ENCODE measurements around the gene TBX15. TPM values are rescaled to one million over a fixed set of nuclear protein-coding genes. Genes with fewer than 3 reads are reported as not detected.

TBX15 gene
- total RNA-seq, 4 donors from 2014 or later = 0.21 to 0.62 TPM; not detected in 2

DNA sequence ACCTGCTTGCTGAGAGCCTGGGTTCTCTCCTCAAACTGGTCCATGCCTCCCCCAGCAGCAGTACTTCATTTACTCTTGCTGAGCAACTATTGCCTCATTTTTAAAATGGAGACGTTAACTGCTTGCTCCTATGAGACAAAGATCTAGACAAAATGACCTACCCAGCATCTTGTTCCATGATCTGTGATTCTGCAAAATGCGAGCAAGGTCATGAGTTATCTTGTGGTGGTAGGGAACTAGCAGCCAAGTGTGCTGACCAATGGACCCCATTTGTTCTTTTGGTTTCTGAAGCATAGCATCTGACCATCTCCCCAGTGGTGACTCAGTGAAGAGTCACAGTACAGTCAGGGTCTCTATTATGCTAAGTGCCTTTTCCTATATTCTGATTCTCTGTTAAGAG lies 40.4 kb downstream of the TBX15 start:
- Histone ChIP-seq H3K4me3 (no peak overlapping the region), H3K9me3 (no peaks in the 10 kb centered on the region), H3K36me3 (no peaks in the 10 kb centered on the region), H3K27ac (no peak overlapping the region), H3K27me3 (no peaks in the 10 kb centered on the region), H3K4me1 (no peaks in the 10 kb centered on the region)
- DNase-seq = no peak
- intact Hi-C loops (cut with DNase I; ENCODE audit: low total_unique reads) = no loop called here
- TF ChIP-seq, protein P1, sequence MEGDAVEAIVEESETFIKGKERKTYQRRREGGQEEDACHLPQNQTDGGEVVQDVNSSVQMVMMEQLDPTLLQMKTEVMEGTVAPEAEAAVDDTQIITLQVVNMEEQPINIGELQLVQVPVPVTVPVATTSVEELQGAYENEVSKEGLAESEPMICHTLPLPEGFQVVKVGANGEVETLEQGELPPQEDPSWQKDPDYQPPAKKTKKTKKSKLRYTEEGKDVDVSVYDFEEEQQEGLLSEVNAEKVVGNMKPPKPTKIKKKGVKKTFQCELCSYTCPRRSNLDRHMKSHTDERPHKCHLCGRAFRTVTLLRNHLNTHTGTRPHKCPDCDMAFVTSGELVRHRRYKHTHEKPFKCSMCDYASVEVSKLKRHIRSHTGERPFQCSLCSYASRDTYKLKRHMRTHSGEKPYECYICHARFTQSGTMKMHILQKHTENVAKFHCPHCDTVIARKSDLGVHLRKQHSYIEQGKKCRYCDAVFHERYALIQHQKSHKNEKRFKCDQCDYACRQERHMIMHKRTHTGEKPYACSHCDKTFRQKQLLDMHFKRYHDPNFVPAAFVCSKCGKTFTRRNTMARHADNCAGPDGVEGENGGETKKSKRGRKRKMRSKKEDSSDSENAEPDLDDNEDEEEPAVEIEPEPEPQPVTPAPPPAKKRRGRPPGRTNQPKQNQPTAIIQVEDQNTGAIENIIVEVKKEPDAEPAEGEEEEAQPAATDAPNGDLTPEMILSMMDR (IDR thresholded peaks at IDR 0.05) = no peak
- TF ChIP-seq POLR2A (IDR thresholded peaks at IDR 0.05) = no peak

DNA sequence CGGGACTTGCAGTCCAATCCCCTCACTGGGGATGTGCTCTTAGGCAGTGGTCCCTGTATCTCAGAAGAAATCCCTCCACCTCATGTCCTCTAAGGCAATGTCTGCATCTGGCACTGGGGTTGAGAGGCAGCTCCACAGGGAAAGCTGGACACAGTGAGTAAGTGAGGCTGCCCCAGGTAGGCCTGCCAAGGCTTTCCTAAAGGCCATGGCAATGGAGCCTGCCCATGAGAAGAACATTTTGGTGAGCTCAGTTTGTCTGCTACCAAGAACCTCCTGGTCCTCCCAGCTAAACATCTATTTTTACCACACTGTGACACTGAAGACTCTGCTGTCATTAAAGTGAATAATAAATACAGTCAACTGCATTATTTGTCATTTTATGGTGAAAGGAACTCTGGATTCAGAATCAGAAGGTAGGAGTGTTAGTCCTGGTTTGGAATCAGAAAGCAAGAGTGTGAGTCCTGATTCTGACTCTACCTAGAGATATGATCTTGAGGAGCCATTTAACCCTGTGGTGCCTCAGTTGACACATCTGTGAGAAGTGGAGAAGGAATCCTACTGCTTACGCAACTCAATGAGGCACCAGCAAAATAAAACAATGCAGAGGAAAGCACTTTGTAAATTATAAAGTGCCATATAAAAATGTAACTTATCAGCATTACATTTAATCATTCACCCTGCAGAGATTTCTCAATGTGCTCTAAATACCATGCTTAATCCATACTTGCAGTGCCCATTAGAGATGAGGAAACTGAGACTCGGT lies 41.0 kb downstream of the TBX15 start:
- Histone ChIP-seq H3K4me1 (no peaks in the 10 kb centered on the region), H3K27ac (no peak overlapping the region), H3K27me3 (no peaks in the 10 kb centered on the region), H3K9me3 (no peaks in the 10 kb centered on the region), H3K36me3 (no peaks in the 10 kb centered on the region), H3K4me3 (no peak overlapping the region)
- no peak for DNase-seq
- TF ChIP-seq, protein P1 (IDR thresholded peaks at IDR 0.05) = no peak
- no peak for TF ChIP-seq POLR2A (IDR thresholded peaks at IDR 0.05)
- intact Hi-C loops (cut with DNase I; ENCODE audit: low total_unique reads) = no loop called here

DNA sequence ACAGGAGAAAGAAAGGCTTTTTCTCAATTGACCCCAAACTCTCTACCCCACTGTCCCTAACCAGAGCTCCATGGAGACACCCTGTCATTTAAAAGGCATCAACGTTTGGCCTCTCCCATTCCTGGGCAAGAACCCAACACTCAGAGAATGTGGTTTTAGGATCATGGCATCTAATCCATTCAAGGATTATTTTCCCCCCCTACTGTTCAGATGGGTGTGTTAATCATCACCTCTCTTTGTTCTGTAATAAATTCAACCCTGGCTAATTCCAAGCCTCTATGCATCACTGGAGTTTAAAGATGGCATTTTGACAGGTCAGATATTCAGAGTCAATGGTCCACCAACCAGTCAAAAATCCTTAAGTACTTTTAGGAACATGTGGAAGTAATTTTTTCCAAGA lies 42.7 kb downstream of the TBX15 start:
- no peak overlapping the region for H3K4me3 ChIP-seq
- TF ChIP-seq, protein P1 (IDR thresholded peaks at IDR 0.05) = no peak
- TF ChIP-seq POLR2A (IDR thresholded peaks at IDR 0.05) = no peak
- no peaks in the 10 kb centered on the region for H3K36me3 ChIP-seq
- H3K27ac ChIP-seq = no peak overlapping the region
- H3K4me1 ChIP-seq = no peaks in the 10 kb centered on the region
- intact Hi-C loops (cut with DNase I; ENCODE audit: low total_unique reads) = no loop called here
- no peaks in the 10 kb centered on the region for H3K9me3 ChIP-seq
- no peak for DNase-seq
- no peaks in the 10 kb centered on the region for H3K27me3 ChIP-seq

GRCh38 chr1:118944546-118944945 lies 43.6 kb downstream of the TBX15 start:
- no peaks in the 10 kb centered on the region for H3K4me1 ChIP-seq
- no peaks in the 10 kb centered on the region for H3K27me3 ChIP-seq
- DNase-seq = no peak
- TF ChIP-seq, protein P1 (IDR thresholded peaks at IDR 0.05) = no peak
- TF ChIP-seq POLR2A (IDR thresholded peaks at IDR 0.05) = no peak
- H3K27ac ChIP-seq = no peak overlapping the region
- intact Hi-C loops (cut with DNase I; ENCODE audit: low total_unique reads) = no loop called here
- H3K9me3 ChIP-seq = no peaks in the 10 kb centered on the region
- no peaks in the 10 kb centered on the region for H3K36me3 ChIP-seq
- no peak overlapping the region for H3K4me3 ChIP-seq

DNA sequence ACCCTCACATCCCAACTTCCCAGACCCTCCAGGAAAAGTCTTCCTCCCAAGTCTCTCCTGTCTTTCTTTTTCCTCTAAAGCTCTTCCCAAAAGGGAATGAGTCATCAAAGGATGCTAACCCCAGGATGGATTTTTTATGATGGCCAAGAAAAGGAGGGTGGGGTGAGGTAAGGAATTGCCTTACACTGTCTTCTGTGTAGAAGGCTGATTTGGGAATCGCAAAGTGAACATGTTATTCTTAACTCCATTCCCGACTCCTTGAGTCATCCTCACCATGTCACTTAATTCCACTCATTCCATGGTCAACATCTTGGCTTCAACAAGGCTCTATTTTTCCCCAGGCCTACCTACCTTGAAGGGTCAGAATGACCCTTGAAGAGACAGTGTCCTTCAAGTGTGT lies 44.0 kb downstream of the TBX15 start:
- H3K9me3 ChIP-seq = no peaks in the 10 kb centered on the region
- H3K4me1 ChIP-seq = no peaks in the 10 kb centered on the region
- H3K36me3 ChIP-seq = no peaks in the 10 kb centered on the region
- intact Hi-C loops (cut with DNase I; ENCODE audit: low total_unique reads) = no loop called here
- no peak overlapping the region for H3K4me3 ChIP-seq
- TF ChIP-seq, protein P1 (IDR thresholded peaks at IDR 0.05) = no peak
- no peak for TF ChIP-seq POLR2A (IDR thresholded peaks at IDR 0.05)
- no peak for DNase-seq
- no peaks in the 10 kb centered on the region for H3K27me3 ChIP-seq
- no peak overlapping the region for H3K27ac ChIP-seq
